B cell (primary cell): Measurements from ENCODE around the gene PRDM2. TPM values are rescaled to one million over a fixed set of nuclear protein-coding genes. Genes with fewer than 3 reads are reported as not detected.

Source experiments
- ATAC-seq: fragments of 200-7000 bp; cut with Tn5 transposase; one replicate; pipeline ENCODE4 v1.10.0; 2021; ENCODE audit warnings: low read depth, mild to moderate bottlenecking, moderate number of reproducible peaks, moderate library complexity
- CTCF ChIA-PET: fragments of 350-600 bp; sonication (Branson Sonifier 250); formaldehyde crosslinking; loops from one replicate; lab custom pipeline; 2021; ENCODE audit warnings: antibody characterized with exemption, inconsistent platforms; lab: Charles Lee
- POLR2A ChIA-PET: fragments of 350-600 bp; sonication (Branson Sonifier 250); formaldehyde crosslinking; loops from one replicate; lab custom pipeline; 2021; ENCODE audit warnings: antibody characterized with exemption; lab: Charles Lee
- DNase-seq: peaks from one replicate; pipeline ENCODE4 v3.0.0; 2013
- H2AFZ ChIP-seq: 2 replicates; pipeline ENCODE4 v1.6.1; 2012; ENCODE audit warnings: mild to moderate bottlenecking, low read depth, low read length; ENCODE audit not compliant: insufficient read depth, poor library complexity, severe bottlenecking
- H3K27ac ChIP-seq, 2 donors: 1 replicate in 1 of 2; 2 replicates in 1 of 2; pipeline ENCODE4 v1.5.1; 2012 to 2013; ENCODE audit warnings: low read length in 2 of 2, mild to moderate bottlenecking in 2 of 2, moderate library complexity in 1 of 2
- H3K27me3 ChIP-seq, 4 experiments: fragments of 200-600 bp in 1 of 4; sonication (generic) in 1 of 4; replicated peaks in 1 of 4; 1 replicate in 2 of 4; 2 replicates in 2 of 4; pipeline versions ENCODE4 v1.6.1 to v1.7.0; 2013 to 2016; ENCODE audit warnings: low read length in 3 of 4, mild to moderate bottlenecking in 2 of 4, mixed read lengths in 1 of 4, moderate library complexity in 1 of 4; ENCODE audit not compliant: insufficient read depth in 4 of 4, control insufficient read depth in 3 of 4; ENCODE audit errors: control extremely low read depth in 1 of 4
- H3K36me3 ChIP-seq, 2 experiments: replicated peaks in 1 of 2; 1 replicate in 1 of 2; 2 replicates in 1 of 2; pipeline versions ENCODE4 v1.6.1 to v1.7.1; 2013; ENCODE audit warnings: low read length in 1 of 2; ENCODE audit not compliant: insufficient read depth in 2 of 2, control insufficient read depth in 1 of 2; ENCODE audit errors: control extremely low read depth in 1 of 2, extremely low read depth in 1 of 2
- H3K4me1 ChIP-seq, 2 donors: fragments of 200-600 bp in 1 of 2; sonication (generic) in 1 of 2; 1 replicate in 1 of 2; 2 replicates in 1 of 2; pipeline versions ENCODE4 v1.5.1 to v1.6.1; 2013 to 2017; ENCODE audit warnings: low read length in 2 of 2; ENCODE audit not compliant: control insufficient read depth in 2 of 2, insufficient read depth in 2 of 2
- H3K4me2 ChIP-seq: replicated peaks from 2 replicates; pipeline ENCODE3; 2012; ENCODE audit warnings: mild to moderate bottlenecking, low read depth, low read length; ENCODE audit not compliant: poor library complexity, severe bottlenecking
- H3K4me3 ChIP-seq, 5 experiments: fragments of 200-600 bp in 1 of 5; sonication (generic) in 1 of 5; 1 replicate in 3 of 5; 2 replicates in 2 of 5; pipeline versions ENCODE4 v1.5.1 to v1.7.0; 2011 to 2016; ENCODE audit warnings: low read length in 4 of 5, mild to moderate bottlenecking in 4 of 5, low read depth in 2 of 5, control low read depth in 1 of 5, moderate library complexity in 1 of 5; ENCODE audit not compliant: insufficient read depth in 1 of 5; ENCODE audit errors: control extremely low read depth in 1 of 5, extremely low read depth in 1 of 5
- H3K79me2 ChIP-seq: fragments of 200-600 bp; sonication (generic); one replicate; pipeline ENCODE4 v1.6.0; 2016; ENCODE audit warnings: low read length; ENCODE audit not compliant: control insufficient read depth, insufficient read depth
- H3K9ac ChIP-seq: fragments of 200-600 bp; sonication (generic); 2 replicates; pipeline ENCODE4 v1.6.1; 2017; ENCODE audit warnings: mild to moderate bottlenecking, low read length, moderate library complexity
- H3K9me3 ChIP-seq, 3 donors: one replicate each; pipeline versions ENCODE4 v1.6.1 to v1.7.1; 2013; ENCODE audit warnings: low read length in 2 of 3; ENCODE audit not compliant: control insufficient read depth in 2 of 3, insufficient read depth in 1 of 3; ENCODE audit errors: control extremely low read depth in 1 of 3
- H4K20me1 ChIP-seq: 2 replicates; pipeline ENCODE4 v1.6.0; 2012; ENCODE audit warnings: mild to moderate bottlenecking, low read length; ENCODE audit not compliant: insufficient read depth, control insufficient read depth, poor library complexity, severe bottlenecking
- H3K27ac Mint-ChIP-seq: one replicate; pipeline ENCODE4 v1.8.0; 2021; ENCODE audit warnings: mixed read lengths
- H3K27me3 Mint-ChIP-seq: one replicate; pipeline ENCODE4 v1.8.0; 2021; ENCODE audit warnings: mixed read lengths
- H3K4me1 Mint-ChIP-seq: one replicate; pipeline ENCODE4 v1.8.0; 2021; ENCODE audit warnings: mixed read lengths
- H3K4me3 Mint-ChIP-seq: one replicate; pipeline ENCODE4 v1.8.0; 2021; ENCODE audit warnings: mixed read lengths
- H3K9me3 Mint-ChIP-seq: one replicate; pipeline ENCODE4 v1.8.0; 2022; ENCODE audit warnings: mixed read lengths; ENCODE audit not compliant: insufficient read depth
- EZH2 ChIP-seq: IDR thresholded peaks from 2 replicates; pipeline ENCODE4 v1.6.1; 2012; ENCODE audit warnings: borderline replicate concordance, low read depth, mild to moderate bottlenecking, moderate library complexity, low read length; ENCODE audit not compliant: insufficient read depth, poor library complexity, severe bottlenecking
- WGBS: methylation state at CpG from one replicate; pipeline ENCODE4 v1.1.5; 2013; ENCODE audit warnings: missing lambda C conversion rate; ENCODE audit not compliant: insufficient coverage; 5-methylcytosine and 5-hydroxymethylcytosine counted together
- intact Hi-C: fragments of 100-400 bp; cut with micrococcal nuclease; formaldehyde crosslinking; loops from one replicate; pipeline ENCODE4 v1.10.0; 2022
- polyA plus RNA-seq: library from polyadenylated mRNA; depleted of rRNA; stranded (reverse); fragments of >200 nt; gene quantifications from 2 replicates; pipeline ENCODE4 v1.2.3, GENCODE V29; 2012
- total RNA-seq, 2 donors: library from RNA; stranded (reverse); fragments of 120-200 nt in 1 of 2; gene quantifications; 1 replicate in 1 of 2; 2 replicates in 1 of 2; pipeline versions ENCODE4 v1.2.3 to v1.2.4, GENCODE V29; 2013 to 2022
- TF ChIP-seq, protein P1 (sequence below): fragments of 200-600 bp; IDR thresholded peaks from one replicate; pipeline ENCODE4 v1.8.0; 2022; ENCODE audit warnings: antibody characterized with exemption, mild to moderate bottlenecking

Gene PRDM2
- total and polyA plus RNA-seq, 2 donors (not counting 1 experiment from before 2014, with no cell fraction given), result 50.1 to 432 TPM

DNA sequence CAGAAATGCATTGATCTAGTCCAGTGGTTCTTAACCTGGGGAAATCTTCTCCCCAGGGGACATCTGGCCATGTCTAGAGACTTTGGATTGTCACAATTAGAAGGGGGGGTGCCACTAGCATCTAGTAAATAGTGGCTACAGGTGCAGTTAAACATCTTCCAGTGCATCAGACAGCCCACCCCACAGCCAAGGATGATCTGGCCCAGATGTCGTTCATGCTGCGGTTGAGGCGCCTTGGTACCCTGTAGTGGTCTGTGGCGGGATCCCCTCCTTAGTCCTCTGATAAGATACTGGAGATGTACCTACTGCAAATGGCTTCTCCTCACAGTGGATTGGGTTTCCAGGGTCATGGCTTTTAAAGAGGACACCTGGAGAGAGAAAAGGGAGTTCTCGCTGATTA lies 69.8 kb downstream of the PRDM2 start:
- ATAC-seq, result no peak
- H3K27me3 Mint-ChIP-seq, result no peaks in the 10 kb centered on the region
- H4K20me1 ChIP-seq, result peaks cover 100% of the 10 kb centered on the region
- no peak overlapping the region for H3K4me2 ChIP-seq
- CTCF ChIA-PET, result interaction anchor here (1.0 kb wide), 1 partner anchor 13 kb away, joined by 4 read pairs; no protein-coding TSS in a partner anchor
- POLR2A ChIA-PET, result no interaction called here
- H3K4me3 Mint-ChIP-seq, result no peak overlapping the region
- peak overlapping the region in 1 of 2 donors; percentile 61 for H3K27ac ChIP-seq
- no peak overlapping the region for H2AFZ ChIP-seq
- H3K79me2 ChIP-seq, result peaks cover 100% of the 10 kb centered on the region
- H3K9me3 Mint-ChIP-seq, result no peaks in the 10 kb centered on the region
- DNase-seq, result no peak
- peaks cover 1 to 57% of the 10 kb centered on the region in 2 experiments for H3K36me3 ChIP-seq
- 100% methylated on average over 4 of the region's 5 CpGs for WGBS
- no peak overlapping the region for H3K4me3 ChIP-seq
- H3K27me3 ChIP-seq, result no peaks in the 10 kb centered on the region
- peak overlapping the region; percentile 6 for H3K27ac Mint-ChIP-seq
- peaks cover 55% of the 10 kb centered on the region for H3K4me1 Mint-ChIP-seq
- TF ChIP-seq, protein P1, sequence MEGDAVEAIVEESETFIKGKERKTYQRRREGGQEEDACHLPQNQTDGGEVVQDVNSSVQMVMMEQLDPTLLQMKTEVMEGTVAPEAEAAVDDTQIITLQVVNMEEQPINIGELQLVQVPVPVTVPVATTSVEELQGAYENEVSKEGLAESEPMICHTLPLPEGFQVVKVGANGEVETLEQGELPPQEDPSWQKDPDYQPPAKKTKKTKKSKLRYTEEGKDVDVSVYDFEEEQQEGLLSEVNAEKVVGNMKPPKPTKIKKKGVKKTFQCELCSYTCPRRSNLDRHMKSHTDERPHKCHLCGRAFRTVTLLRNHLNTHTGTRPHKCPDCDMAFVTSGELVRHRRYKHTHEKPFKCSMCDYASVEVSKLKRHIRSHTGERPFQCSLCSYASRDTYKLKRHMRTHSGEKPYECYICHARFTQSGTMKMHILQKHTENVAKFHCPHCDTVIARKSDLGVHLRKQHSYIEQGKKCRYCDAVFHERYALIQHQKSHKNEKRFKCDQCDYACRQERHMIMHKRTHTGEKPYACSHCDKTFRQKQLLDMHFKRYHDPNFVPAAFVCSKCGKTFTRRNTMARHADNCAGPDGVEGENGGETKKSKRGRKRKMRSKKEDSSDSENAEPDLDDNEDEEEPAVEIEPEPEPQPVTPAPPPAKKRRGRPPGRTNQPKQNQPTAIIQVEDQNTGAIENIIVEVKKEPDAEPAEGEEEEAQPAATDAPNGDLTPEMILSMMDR, result no peak
- TF ChIP-seq EZH2, result no peak
- H3K4me1 ChIP-seq, result peaks cover 12 to 22% of the 10 kb centered on the region in 2 donors
- no peak overlapping the region for H3K9ac ChIP-seq
- intact Hi-C loops, result no loop called here
- no peaks in the 10 kb centered on the region for H3K9me3 ChIP-seq

GRCh38 chr1:13770743-13771142 lies 70.8 kb downstream of the PRDM2 start:
- H3K4me2 ChIP-seq, result no peak overlapping the region
- H3K4me1 Mint-ChIP-seq, result peaks cover 48% of the 10 kb centered on the region

More at GRCh38 chr1:13770743-13771142, 70.8 kb downstream of the PRDM2 start:
- DNase-seq, result no peak
- 100% methylated on average over 1 of the region's 3 CpGs for WGBS
- ATAC-seq, result no peak
- H3K27me3 ChIP-seq, result no peaks in the 10 kb centered on the region
- Mint-ChIP-seq H3K27ac (no peak overlapping the region), H3K27me3 (no peaks in the 10 kb centered on the region), H3K4me3 (no peak overlapping the region), H3K9me3 (no peaks in the 10 kb centered on the region)
- ChIA-PET CTCF (interaction anchor here (1.0 kb wide), 1 partner anchor 12 kb away, joined by 4 read pairs; no protein-coding TSS in a partner anchor), POLR2A (no interaction called here)
- TF ChIP-seq, protein P1, result no peak
- no peak for TF ChIP-seq EZH2
- H3K9me3 ChIP-seq, result no peaks in the 10 kb centered on the region
- intact Hi-C loops, result no loop called here
- peak overlapping the region in 1 of 2 donors; percentile 19 for H3K27ac ChIP-seq
- no peak overlapping the region for H2AFZ ChIP-seq
- peaks cover 1 to 63% of the 10 kb centered on the region in 2 experiments for H3K36me3 ChIP-seq
- H4K20me1 ChIP-seq, result peaks cover 100% of the 10 kb centered on the region
- H3K4me1 ChIP-seq, result peaks cover 12 to 19% of the 10 kb centered on the region in 2 donors
- peaks cover 100% of the 10 kb centered on the region for H3K79me2 ChIP-seq
- no peak overlapping the region for H3K4me3 ChIP-seq
- H3K9ac ChIP-seq, result no peak overlapping the region
